Astrocyte of the cerebellum (primary cell): Measurements from ENCODE around the gene DOK5.

Experiments
- DNase-seq: peaks from one replicate; pipeline ENCODE4 v3.0.0-alpha.2; 2011; ENCODE audit warnings: low read depth
- H3K4me3 ChIP-seq: 2 replicates; pipeline ENCODE4 v1.5.1; 2011; ENCODE audit warnings: mild to moderate bottlenecking, low read depth, low read length, moderate library complexity
- CTCF ChIP-seq: IDR thresholded peaks from 2 replicates; pipeline ENCODE4 v1.5.1; 2012; ENCODE audit warnings: low read length, low read depth, moderate library complexity, mild to moderate bottlenecking; ENCODE audit errors: missing control alignments
- in situ Hi-C: cut with HindIII; loops from 2 replicates; pipeline ENCODE4 v1.10.0; 2017; ENCODE audit warnings: low sequenced_read_pairs

Gene DOK5

DNA sequence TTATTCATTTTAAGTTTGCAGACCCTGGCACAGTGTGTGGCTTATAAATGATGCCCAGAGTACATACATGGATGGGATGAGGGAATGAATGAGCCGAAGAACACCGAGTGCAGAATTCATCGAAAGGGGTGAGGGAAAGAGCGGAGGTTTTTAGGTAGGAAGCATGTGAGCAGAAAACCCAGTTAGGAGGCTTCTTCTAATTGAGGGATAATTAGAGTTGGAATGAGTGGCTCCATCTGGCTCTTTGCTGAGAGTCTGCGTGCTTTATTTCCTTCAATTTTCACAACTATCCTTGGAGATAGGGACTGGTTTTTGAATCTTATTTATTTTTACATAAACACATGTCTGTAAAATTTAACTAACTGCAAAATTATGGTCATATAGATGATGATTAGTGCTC lies 150.7 kb downstream of the DOK5 start:
- no peak for DNase-seq
- in situ Hi-C loops: loop anchor here (25.0 kb wide), 1 partner anchor 389 kb away; no protein-coding TSS in a partner anchor
- no peak for TF ChIP-seq CTCF
- H3K4me3 ChIP-seq: no peak overlapping the region

- in situ Hi-C loops: loop anchor here (25.0 kb wide), 1 partner anchor 392 kb away; no protein-coding TSS in a partner anchor
- no peak for TF ChIP-seq CTCF
- DNase-seq: no peak
- no peak overlapping the region for H3K4me3 ChIP-seq
These were observed 154.2 kb downstream of the DOK5 start for GRCh38 chr20:54629632-54630031.

- no peak for TF ChIP-seq CTCF
- H3K4me3 ChIP-seq: no peak overlapping the region
- no peak for DNase-seq
- in situ Hi-C loops: loop anchor here (25.0 kb wide), 1 partner anchor 393 kb away; no protein-coding TSS in a partner anchor
These were observed 155.2 kb downstream of the DOK5 start for GRCh38 chr20:54630582-54630981.

DNA sequence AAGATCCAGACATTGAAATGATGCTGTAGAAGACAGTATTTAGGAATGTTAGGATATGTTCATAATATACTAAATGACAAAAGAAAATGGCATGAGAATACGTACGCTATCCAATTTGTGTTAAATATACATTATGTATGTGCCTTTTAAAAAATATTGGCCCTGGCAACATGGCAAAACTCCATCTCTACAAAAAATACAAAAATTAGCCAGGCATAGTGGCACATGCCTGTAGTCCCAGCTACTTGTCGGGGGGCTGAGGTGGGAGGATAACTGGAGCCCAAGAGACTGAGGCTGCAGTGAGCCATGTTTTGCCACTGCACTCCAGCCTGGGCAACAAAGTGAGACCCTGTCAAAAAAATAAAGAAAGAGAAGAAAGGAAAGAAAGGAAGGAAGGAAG lies 155.7 kb downstream of the DOK5 start:
- in situ Hi-C loops: loop anchor here (25.0 kb wide), 1 partner anchor 394 kb away; no protein-coding TSS in a partner anchor
- DNase-seq: no peak
- no peak overlapping the region for H3K4me3 ChIP-seq
- no peak for TF ChIP-seq CTCF

DNA sequence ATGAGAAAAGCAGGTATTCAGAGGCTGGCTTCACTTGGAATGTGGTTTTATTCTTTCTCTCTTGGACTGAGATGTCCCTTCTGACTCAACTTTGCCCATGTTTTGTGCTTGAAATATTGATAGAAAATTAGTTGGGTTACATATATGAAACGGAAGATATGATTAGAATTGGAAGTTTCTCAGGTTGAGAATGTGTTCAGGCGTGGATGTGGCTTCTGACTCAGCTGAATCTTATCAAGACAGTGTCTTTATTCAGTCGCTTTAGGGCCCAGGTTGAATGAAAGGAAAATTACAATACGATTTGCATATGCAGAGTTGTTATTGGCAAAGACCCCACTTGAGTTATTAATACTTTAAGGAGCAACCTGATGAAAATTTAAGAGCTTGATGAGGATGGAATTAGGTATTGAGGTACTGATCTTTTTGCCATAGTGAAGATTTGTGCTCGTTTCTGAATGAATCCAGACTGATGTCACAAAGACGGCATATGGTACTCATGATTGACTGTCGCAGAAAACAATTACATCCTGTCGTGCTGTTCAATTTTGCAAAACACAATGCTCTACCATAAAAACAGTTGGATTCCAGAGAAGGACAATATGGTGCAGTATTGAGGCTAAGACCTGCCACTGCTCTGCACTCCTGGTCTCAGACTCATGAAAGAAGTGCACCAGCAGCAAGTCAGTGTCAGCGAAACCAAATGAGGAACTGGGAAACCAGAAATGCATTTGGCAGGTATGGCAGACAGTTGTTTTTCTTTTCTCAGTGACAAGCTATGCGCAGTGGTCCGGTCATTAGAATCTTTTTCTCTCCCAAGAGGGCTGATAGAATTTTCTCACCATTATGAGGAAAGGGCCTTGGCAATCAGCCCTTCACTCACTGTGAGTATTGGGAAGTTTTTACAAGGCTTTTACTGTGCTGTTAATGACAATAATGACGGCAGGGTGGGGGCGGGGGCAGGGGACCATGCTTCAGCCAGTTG lies 158.3 kb downstream of the DOK5 start:
- no peak overlapping the region for H3K4me3 ChIP-seq
- no peak for DNase-seq
- in situ Hi-C loops: loop anchor here (25.0 kb wide), 1 partner anchor 396 kb away; no protein-coding TSS in a partner anchor
- no peak for TF ChIP-seq CTCF

- DNase-seq: no peak
- no peak overlapping the region for H3K4me3 ChIP-seq
- TF ChIP-seq CTCF: no peak
- in situ Hi-C loops: loop anchor here (25.0 kb wide), 1 partner anchor 399 kb away; no protein-coding TSS in a partner anchor
These were observed 161.2 kb downstream of the DOK5 start for GRCh38 chr20:54636575-54636974.
